ENCODE results near the gene GSTM1.
"Not testable (repeated sequence)": the region's sequence is repeated elsewhere in the genome, so short reads cannot be mapped to it uniquely, and the experiment has no call there.

GSTM1 gene

GRCh38 chr1:109685890-109686289, 1.7 kb upstream of the GSTM1 start:
- not testable (repeated sequence) for H3K4me3 ChIP-seq (ENCODE audit: low read length); H3K36me3 ChIP-seq (ENCODE audit: insufficient read depth, low read depth, low read length); H3K9me3 ChIP-seq (ENCODE audit: insufficient read depth, low read depth, low read length); H3K27me3 ChIP-seq (ENCODE audit: insufficient read depth, low read length); H3K9ac ChIP-seq (ENCODE audit: low read depth, low read length); H3K4me1 ChIP-seq (ENCODE audit: insufficient read depth, low read length); H3K27ac ChIP-seq (ENCODE audit: low read length)

- not testable (repeated sequence) for H3K4me3 ChIP-seq (ENCODE audit: low read length); H3K9ac ChIP-seq (ENCODE audit: low read depth, low read length); H3K36me3 ChIP-seq (ENCODE audit: insufficient read depth, low read depth, low read length); H3K27ac ChIP-seq (ENCODE audit: low read length); H3K4me1 ChIP-seq (ENCODE audit: insufficient read depth, low read length); H3K27me3 ChIP-seq (ENCODE audit: insufficient read depth, low read length); H3K9me3 ChIP-seq (ENCODE audit: insufficient read depth, low read depth, low read length)
These were observed 508 bp upstream of the GSTM1 start for GRCh38 chr1:109687109-109687508.

- no peaks in the 10 kb centered on the region for H3K36me3 ChIP-seq (ENCODE audit: insufficient read depth, low read depth, low read length)
- H3K27me3 ChIP-seq (ENCODE audit: insufficient read depth, low read length): no peaks in the 10 kb centered on the region
These were observed 2.3 kb downstream of the GSTM1 start for GRCh38 chr1:109689844-109690405.

GRCh38 chr1:109691759-109692158, 4.1 kb downstream of the GSTM1 start:
- Histone ChIP-seq H3K27me3 (ENCODE audit: insufficient read depth, low read length) (no peaks in the 10 kb centered on the region), H3K4me1 (ENCODE audit: insufficient read depth, low read length) (no peaks in the 10 kb centered on the region), H3K27ac (ENCODE audit: low read length) (no peak overlapping the region), H3K9ac (ENCODE audit: low read depth, low read length) (no peak overlapping the region), H3K4me3 (ENCODE audit: low read length) (no peak overlapping the region), H3K9me3 (ENCODE audit: insufficient read depth, low read depth, low read length) (no peaks in the 10 kb centered on the region), H3K36me3 (ENCODE audit: insufficient read depth, low read depth, low read length) (no peaks in the 10 kb centered on the region)

More at GRCh38 chr1:109689844-109690405, 2.3 kb downstream of the GSTM1 start:
- H3K9ac ChIP-seq (ENCODE audit: low read depth, low read length): no peak overlapping the region
- no peak overlapping the region for H3K27ac ChIP-seq (ENCODE audit: low read length)
- H3K4me1 ChIP-seq (ENCODE audit: insufficient read depth, low read length): no peaks in the 10 kb centered on the region
- no peaks in the 10 kb centered on the region for H3K9me3 ChIP-seq (ENCODE audit: insufficient read depth, low read depth, low read length)
- no peak overlapping the region for H3K4me3 ChIP-seq (ENCODE audit: low read length)

- H3K4me3 ChIP-seq (ENCODE audit: low read length); H3K9me3 ChIP-seq (ENCODE audit: insufficient read depth, low read depth, low read length); H3K36me3 ChIP-seq (ENCODE audit: insufficient read depth, low read depth, low read length); H3K27ac ChIP-seq (ENCODE audit: low read length); H3K9ac ChIP-seq (ENCODE audit: low read depth, low read length); H3K27me3 ChIP-seq (ENCODE audit: insufficient read depth, low read length); H3K4me1 ChIP-seq (ENCODE audit: insufficient read depth, low read length): not testable (repeated sequence)
These were observed 6.8 kb downstream of the GSTM1 start for GRCh38 chr1:109694400-109694799.

- not testable (repeated sequence) for H3K27me3 ChIP-seq (ENCODE audit: insufficient read depth, low read length); H3K9me3 ChIP-seq (ENCODE audit: insufficient read depth, low read depth, low read length); H3K36me3 ChIP-seq (ENCODE audit: insufficient read depth, low read depth, low read length)
These were observed 7.5 kb downstream of the GSTM1 start for GRCh38 chr1:109695138-109695537.

GRCh38 chr1:109697066-109697465, 9.4 kb downstream of the GSTM1 start:
- H3K4me3 ChIP-seq (ENCODE audit: low read length): no peak overlapping the region
- H3K27ac ChIP-seq (ENCODE audit: low read length): no peak overlapping the region
- H3K36me3 ChIP-seq (ENCODE audit: insufficient read depth, low read depth, low read length): no peaks in the 10 kb centered on the region
- no peaks in the 10 kb centered on the region for H3K9me3 ChIP-seq (ENCODE audit: insufficient read depth, low read depth, low read length)
- no peaks in the 10 kb centered on the region for H3K27me3 ChIP-seq (ENCODE audit: insufficient read depth, low read length)
- H3K4me1 ChIP-seq (ENCODE audit: insufficient read depth, low read length): no peaks in the 10 kb centered on the region
- H3K9ac ChIP-seq (ENCODE audit: low read depth, low read length): no peak overlapping the region

More at GRCh38 chr1:109695138-109695537, 7.5 kb downstream of the GSTM1 start:
- H3K27ac ChIP-seq (ENCODE audit: low read length); H3K9ac ChIP-seq (ENCODE audit: low read depth, low read length); H3K4me1 ChIP-seq (ENCODE audit: insufficient read depth, low read length); H3K4me3 ChIP-seq (ENCODE audit: low read length): not testable (repeated sequence)

GRCh38 chr1:109697861-109698260, 10.2 kb downstream of the GSTM1 start:
- not testable (repeated sequence) for H3K27ac ChIP-seq (ENCODE audit: low read length); H3K4me3 ChIP-seq (ENCODE audit: low read length); H3K9me3 ChIP-seq (ENCODE audit: insufficient read depth, low read depth, low read length); H3K9ac ChIP-seq (ENCODE audit: low read depth, low read length); H3K36me3 ChIP-seq (ENCODE audit: insufficient read depth, low read depth, low read length); H3K27me3 ChIP-seq (ENCODE audit: insufficient read depth, low read length); H3K4me1 ChIP-seq (ENCODE audit: insufficient read depth, low read length)

GRCh38 chr1:109702940-109703339, 15.3 kb downstream of the GSTM1 start:
- not testable (repeated sequence) for H3K27me3 ChIP-seq (ENCODE audit: insufficient read depth, low read length); H3K27ac ChIP-seq (ENCODE audit: low read length); H3K9me3 ChIP-seq (ENCODE audit: insufficient read depth, low read depth, low read length); H3K4me3 ChIP-seq (ENCODE audit: low read length); H3K36me3 ChIP-seq (ENCODE audit: insufficient read depth, low read depth, low read length); H3K4me1 ChIP-seq (ENCODE audit: insufficient read depth, low read length); H3K9ac ChIP-seq (ENCODE audit: low read depth, low read length)

- H3K9me3 ChIP-seq (ENCODE audit: insufficient read depth, low read depth, low read length): peaks cover 4% of the 10 kb centered on the region
- no peak overlapping the region for H3K4me3 ChIP-seq (ENCODE audit: low read length)
- no peaks in the 10 kb centered on the region for H3K4me1 ChIP-seq (ENCODE audit: insufficient read depth, low read length)
- H3K27me3 ChIP-seq (ENCODE audit: insufficient read depth, low read length): no peaks in the 10 kb centered on the region
- H3K9ac ChIP-seq (ENCODE audit: low read depth, low read length): no peak overlapping the region
- no peak overlapping the region for H3K27ac ChIP-seq (ENCODE audit: low read length)
- no peaks in the 10 kb centered on the region for H3K36me3 ChIP-seq (ENCODE audit: insufficient read depth, low read depth, low read length)
These were observed 16.6 kb downstream of the GSTM1 start for GRCh38 chr1:109704173-109704572.

- H3K9me3 ChIP-seq (ENCODE audit: insufficient read depth, low read depth, low read length): peaks cover 4% of the 10 kb centered on the region
- H3K36me3 ChIP-seq (ENCODE audit: insufficient read depth, low read depth, low read length): no peaks in the 10 kb centered on the region
- no peak overlapping the region for H3K9ac ChIP-seq (ENCODE audit: low read depth, low read length)
- no peaks in the 10 kb centered on the region for H3K4me1 ChIP-seq (ENCODE audit: insufficient read depth, low read length)
- no peaks in the 10 kb centered on the region for H3K27me3 ChIP-seq (ENCODE audit: insufficient read depth, low read length)
- H3K27ac ChIP-seq (ENCODE audit: low read length): no peak overlapping the region
- no peak overlapping the region for H3K4me3 ChIP-seq (ENCODE audit: low read length)
These were observed 17.8 kb downstream of the GSTM1 start for GRCh38 chr1:109705411-109705810.

GRCh38 chr1:109708949-109709348, 21.3 kb downstream of the GSTM1 start:
- not testable (repeated sequence) for H3K36me3 ChIP-seq (ENCODE audit: insufficient read depth, low read depth, low read length); H3K4me1 ChIP-seq (ENCODE audit: insufficient read depth, low read length); H3K9me3 ChIP-seq (ENCODE audit: insufficient read depth, low read depth, low read length)

GRCh38 chr1:109709822-109710221, 22.2 kb downstream of the GSTM1 start:
- not testable (repeated sequence) for H3K9ac ChIP-seq (ENCODE audit: low read depth, low read length); H3K4me1 ChIP-seq (ENCODE audit: insufficient read depth, low read length); H3K4me3 ChIP-seq (ENCODE audit: low read length); H3K36me3 ChIP-seq (ENCODE audit: insufficient read depth, low read depth, low read length); H3K27me3 ChIP-seq (ENCODE audit: insufficient read depth, low read length); H3K27ac ChIP-seq (ENCODE audit: low read length); H3K9me3 ChIP-seq (ENCODE audit: insufficient read depth, low read depth, low read length)

More at GRCh38 chr1:109708949-109709348, 21.3 kb downstream of the GSTM1 start:
- not testable (repeated sequence) for H3K9ac ChIP-seq (ENCODE audit: low read depth, low read length); H3K4me3 ChIP-seq (ENCODE audit: low read length); H3K27me3 ChIP-seq (ENCODE audit: insufficient read depth, low read length); H3K27ac ChIP-seq (ENCODE audit: low read length)
